Lung (tissue), 12 donors: Measurements from ENCODE around the gene FBXL16. TPM values are rescaled to one million over a fixed set of nuclear protein-coding genes. Genes with fewer than 3 reads are reported as not detected.

Source experiments
- ATAC-seq: fragments of 200-7000 bp; cut with Tn5 transposase; one replicate; pipeline ENCODE4 v1.9.1; 2020; ENCODE audit warnings: moderate number of reproducible peaks; ENCODE audit not compliant: insufficient read depth, low FRiP score
- DNase-seq, 3 donors: peaks; one replicate each; pipeline ENCODE4 v3.0.0-alpha.2; 2013 to 2017
- H3K27ac ChIP-seq, 2 donors: one replicate each; pipeline ENCODE4 v1.5.1; 2013; ENCODE audit warnings: mild to moderate bottlenecking in 2 of 2, moderate library complexity in 2 of 2, control low read depth in 1 of 2, inconsistent platforms in 1 of 2, low read depth in 1 of 2, low read length in 1 of 2
- H3K27me3 ChIP-seq, 3 donors: one replicate each; pipeline ENCODE4 v1.5.1; 2013; ENCODE audit warnings: low read length in 2 of 3; ENCODE audit not compliant: control insufficient read depth in 3 of 3, insufficient read depth in 3 of 3
- H3K36me3 ChIP-seq, 4 donors: one replicate each; pipeline ENCODE4 v1.5.1; 2013; ENCODE audit warnings: low read length in 4 of 4, mild to moderate bottlenecking in 1 of 4, moderate library complexity in 1 of 4; ENCODE audit not compliant: control insufficient read depth in 4 of 4, insufficient read depth in 4 of 4
- H3K4me1 ChIP-seq, 5 donors: one replicate each; pipeline ENCODE4 v1.5.1; 2013; ENCODE audit warnings: low read length in 5 of 5, mild to moderate bottlenecking in 2 of 5, moderate library complexity in 1 of 5; ENCODE audit not compliant: control insufficient read depth in 5 of 5, insufficient read depth in 5 of 5
- H3K4me3 ChIP-seq: one replicate; pipeline ENCODE4 v1.5.1; 2013; ENCODE audit warnings: mild to moderate bottlenecking, control low read depth, moderate library complexity
- H3K9ac ChIP-seq, 2 donors: one replicate each; pipeline ENCODE4 v1.5.1; 2013; ENCODE audit warnings: low read length in 2 of 2, control low read depth in 1 of 2; ENCODE audit not compliant: insufficient read depth in 1 of 2
- H3K9me3 ChIP-seq, 4 donors: one replicate each; pipeline ENCODE4 v1.5.1; 2013; ENCODE audit warnings: low read length in 3 of 4, mild to moderate bottlenecking in 1 of 4, moderate library complexity in 1 of 4; ENCODE audit not compliant: control insufficient read depth in 4 of 4, insufficient read depth in 3 of 4
- CTCF ChIP-seq: IDR thresholded peaks from 2 replicates; pipeline ENCODE4 v1.5.1; 2012; ENCODE audit warnings: mild to moderate bottlenecking; ENCODE audit errors: control extremely low read depth, extremely low read depth
- WGBS, 2 donors: extraction: QIAGEN DNeasy Blood & Tissue Kit; methylation state at CpG; one replicate each; pipeline ENCODE4 v1.1.7; 2013; 5-methylcytosine and 5-hydroxymethylcytosine counted together
- polyA plus RNA-seq, 2 donors: library from polyadenylated mRNA; stranded (reverse); fragments of 200-250 nt; gene quantifications; one replicate each; pipeline ENCODE4 v1.2.1, GENCODE V29; 2013
- total RNA-seq, 2 donors: library from RNA; depleted of rRNA in 1 of 2; stranded (reverse); fragments of >200 nt in 1 of 2; gene quantifications; one replicate each; pipeline ENCODE4 v1.2.1, GENCODE V29; 2014 to 2021
- donor health status: control.
- donor health status: control.
- donor health status: Bipolar disorder and iron deficiency.
- donor health status: healthy.
- donor health status: DM: yes; HTN: yes; CAD: no.

Gene FBXL16
- total and polyA plus RNA-seq, 4 donors = 0.14 to 7.4 (median 2.9) TPM

- TF ChIP-seq CTCF = no peak
Observed at GRCh38 chr16:740459-740763, 34.8 kb upstream of the FBXL16 start.

GRCh38 chr16:739560-740458 lies 34.2 kb upstream of the FBXL16 start:
- no peak for ATAC-seq
- Histone ChIP-seq H3K4me1 (peaks cover 0 to 13% (median 5%) of the 10 kb centered on the region in 5 donors), H3K4me3 (peak overlapping the region; percentile 92), H3K9ac (peak overlapping the region in 1 of 2 donors; percentile 63), H3K36me3 (peaks cover 0 to 27% (median 7%) of the 10 kb centered on the region in 4 donors), H3K27me3 (no peaks in the 10 kb centered on the region), H3K9me3 (no peaks in the 10 kb centered on the region), H3K27ac (no peak overlapping the region)
- no peak for DNase-seq
- no peak for TF ChIP-seq CTCF
- WGBS, 2 donors = 47 to 52% methylated on average over 38 of the region's 38 CpGs

More at GRCh38 chr16:740459-740763, 34.8 kb upstream of the FBXL16 start:
- peak overlapping the region in 1 of 2 donors; percentile 63 for H3K9ac ChIP-seq
- H3K27me3 ChIP-seq = no peaks in the 10 kb centered on the region
- no peak for ATAC-seq
- WGBS, 2 donors = 0 to 1% methylated on average over 20 to 22 of the region's 22 CpGs
- H3K36me3 ChIP-seq = peaks cover 0 to 21% (median 5%) of the 10 kb centered on the region in 4 donors
- peak overlapping the region; percentile 92 for H3K4me3 ChIP-seq
- peaks cover 0 to 13% (median 5%) of the 10 kb centered on the region in 5 donors for H3K4me1 ChIP-seq
- no peaks in the 10 kb centered on the region for H3K9me3 ChIP-seq
- DNase-seq = no peak
- peak overlapping the region; percentile 32 to 68 for H3K27ac ChIP-seq

GRCh38 chr16:736936-737481 lies 31.4 kb upstream of the FBXL16 start:
- no peak for DNase-seq
- no peak for TF ChIP-seq CTCF
- H3K27ac ChIP-seq = no peak overlapping the region
- no peak overlapping the region for H3K4me3 ChIP-seq
- H3K27me3 ChIP-seq = no peaks in the 10 kb centered on the region
- 96 to 97% methylated on average over 29 of the region's 29 CpGs for WGBS, 2 donors
- no peak overlapping the region for H3K9ac ChIP-seq
- H3K4me1 ChIP-seq = peaks cover 0 to 13% (median 5%) of the 10 kb centered on the region in 5 donors
- ATAC-seq = no peak
- peaks cover 5 to 48% (median 14%) of the 10 kb centered on the region in 4 donors for H3K36me3 ChIP-seq
- no peaks in the 10 kb centered on the region for H3K9me3 ChIP-seq
